IPS-15b (cell line): Measurements from ENCODE around the gene WNT6.

Experiments used
- H3K27me3 ChIP-seq: one replicate; pipeline ENCODE4 v1.6.1; 2013; ENCODE audit warnings: low read length; ENCODE audit not compliant: control insufficient read depth, insufficient read depth
- H3K36me3 ChIP-seq: one replicate; pipeline ENCODE4 v1.6.1; 2013; ENCODE audit warnings: low read length; ENCODE audit not compliant: control insufficient read depth, insufficient read depth
- H3K4me1 ChIP-seq: one replicate; pipeline ENCODE4 v1.6.1; 2013; ENCODE audit warnings: mild to moderate bottlenecking, low read length; ENCODE audit not compliant: control insufficient read depth, insufficient read depth
- H3K4me3 ChIP-seq: one replicate; pipeline ENCODE4 v1.5.1; 2013; ENCODE audit warnings: low read depth, low read length
- H3K9ac ChIP-seq: one replicate; pipeline ENCODE4 v1.6.1; 2013; ENCODE audit warnings: low read depth, mild to moderate bottlenecking, low read length
- H3K9me3 ChIP-seq: one replicate; pipeline ENCODE4 v1.6.1; 2013; ENCODE audit warnings: mild to moderate bottlenecking, low read length; ENCODE audit not compliant: control insufficient read depth, insufficient read depth

The WNT6 gene

GRCh38 chr2:218875692-218876246 lies 16.2 kb downstream of the WNT6 start:
- Histone ChIP-seq H3K4me1 (peaks cover 21% of the 10 kb centered on the region), H3K36me3 (no peaks in the 10 kb centered on the region), H3K9ac (no peak overlapping the region), H3K9me3 (no peaks in the 10 kb centered on the region), H3K4me3 (no peak overlapping the region), H3K27me3 (peaks cover 95% of the 10 kb centered on the region)

DNA sequence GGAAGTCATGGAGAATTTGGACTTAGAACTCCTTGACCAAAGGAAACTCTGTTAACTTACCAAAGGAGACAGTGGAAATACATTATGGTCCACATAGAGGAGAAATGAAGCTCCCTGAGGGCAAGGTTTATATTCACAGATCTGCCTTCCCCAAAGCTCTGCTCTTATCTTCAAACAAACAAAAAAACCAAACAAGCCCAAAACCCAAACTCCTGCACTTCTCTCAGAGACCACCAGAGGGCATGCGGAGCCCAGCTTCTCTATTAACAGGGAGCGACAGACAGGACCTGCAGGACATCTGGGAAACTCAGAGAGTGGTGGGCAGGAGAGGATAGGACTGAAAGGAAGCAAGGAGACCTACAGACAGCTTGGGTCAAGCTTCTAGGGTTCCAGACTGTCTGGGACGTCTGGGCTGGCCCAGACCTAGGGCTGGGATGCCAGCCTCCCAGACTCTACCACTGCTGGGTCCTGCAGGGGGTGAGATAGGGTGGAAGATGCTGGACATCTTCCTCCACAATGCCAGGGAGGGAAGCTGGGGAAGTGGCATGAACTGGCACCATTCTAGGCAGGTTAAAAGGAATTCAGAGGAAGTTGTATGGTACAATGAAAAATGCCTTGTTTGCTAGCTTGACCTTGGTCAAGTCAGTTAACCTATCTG lies 17.1 kb downstream of the WNT6 start:
- H3K27me3 ChIP-seq: peaks cover 95% of the 10 kb centered on the region
- no peak overlapping the region for H3K9ac ChIP-seq
- H3K4me3 ChIP-seq: no peak overlapping the region
- H3K36me3 ChIP-seq: no peaks in the 10 kb centered on the region
- peaks cover 21% of the 10 kb centered on the region for H3K4me1 ChIP-seq
- H3K9me3 ChIP-seq: no peaks in the 10 kb centered on the region

- H3K9me3 ChIP-seq: no peaks in the 10 kb centered on the region
- H3K4me1 ChIP-seq: peaks cover 16% of the 10 kb centered on the region
- no peaks in the 10 kb centered on the region for H3K36me3 ChIP-seq
- peaks cover 95% of the 10 kb centered on the region for H3K27me3 ChIP-seq
- H3K4me3 ChIP-seq: no peak overlapping the region
- no peak overlapping the region for H3K9ac ChIP-seq
Measured at GRCh38 chr2:218877331-218877730, 17.7 kb downstream of the WNT6 start.

DNA sequence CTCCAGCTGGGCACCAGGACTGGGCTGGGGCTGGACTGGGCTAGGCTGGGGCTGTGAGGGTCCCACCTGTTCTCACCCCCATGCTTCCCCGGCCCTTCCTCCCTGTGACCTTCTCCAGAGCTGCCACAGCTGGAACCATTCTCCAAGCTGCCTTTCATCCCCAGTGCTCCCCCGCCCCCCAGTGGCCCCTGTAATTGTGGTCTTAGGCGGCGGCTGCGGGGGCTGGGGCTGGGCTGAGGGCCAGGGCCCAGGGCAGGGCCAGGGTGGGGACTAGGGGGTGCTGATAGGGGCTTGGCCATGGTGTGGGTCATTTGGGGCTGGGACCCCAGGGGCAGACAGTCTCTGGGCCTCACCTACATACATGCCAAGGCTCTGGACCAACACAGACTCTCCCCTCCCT lies 18.3 kb downstream of the WNT6 start:
- Histone ChIP-seq H3K27me3 (peaks cover 95% of the 10 kb centered on the region), H3K4me3 (no peak overlapping the region), H3K9ac (no peak overlapping the region), H3K4me1 (peaks cover 13% of the 10 kb centered on the region), H3K36me3 (no peaks in the 10 kb centered on the region), H3K9me3 (no peaks in the 10 kb centered on the region)

GRCh38 chr2:218878486-218878885 lies 18.9 kb downstream of the WNT6 start:
- Histone ChIP-seq H3K27me3 (peaks cover 94% of the 10 kb centered on the region), H3K9ac (no peak overlapping the region), H3K4me1 (peaks cover 11% of the 10 kb centered on the region), H3K4me3 (peak overlapping the region; percentile 18), H3K9me3 (no peaks in the 10 kb centered on the region), H3K36me3 (no peaks in the 10 kb centered on the region)

- H3K4me3 ChIP-seq: peak overlapping the region; percentile 43
- H3K9me3 ChIP-seq: no peaks in the 10 kb centered on the region
- H3K4me1 ChIP-seq: peaks cover 11% of the 10 kb centered on the region
- no peaks in the 10 kb centered on the region for H3K36me3 ChIP-seq
- H3K9ac ChIP-seq: no peak overlapping the region
- peaks cover 92% of the 10 kb centered on the region for H3K27me3 ChIP-seq
Measured at GRCh38 chr2:218878926-218879761, 19.5 kb downstream of the WNT6 start.

DNA sequence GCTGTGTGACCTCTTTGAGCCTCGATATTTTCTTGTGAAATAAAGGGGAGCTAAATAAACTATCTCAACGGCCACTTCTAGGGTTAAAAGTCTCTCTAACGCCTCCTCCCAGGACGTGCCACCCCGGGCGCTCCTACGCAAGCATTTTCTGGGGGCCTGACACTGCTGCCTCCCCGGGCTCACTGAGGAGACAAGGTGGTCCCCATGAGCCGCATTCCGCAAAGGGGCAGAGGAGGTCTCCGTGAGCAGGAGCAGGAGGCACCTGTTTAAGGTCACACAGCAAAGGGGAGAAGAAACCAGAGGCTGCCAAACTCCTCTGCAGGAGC lies 20.1 kb downstream of the WNT6 start:
- peak overlapping the region; percentile 43 for H3K4me3 ChIP-seq

GRCh38 chr2:218880102-218880858 lies 20.7 kb downstream of the WNT6 start, which contains the start of gene WNT10A:
Gene WNT10A, plus strand, starts transcription at chr2:218880852. Its CDS starts 144 bp downstream, at chr2:218880996.
- Histone ChIP-seq H3K9ac (no peak within 1 kb of the TSS), H3K36me3 (no peaks in the 10 kb centered on the region), H3K27me3 (peaks cover 92% of the 10 kb centered on the region), H3K9me3 (no peaks in the 10 kb centered on the region), H3K4me3 (peak within 1 kb of the TSS; percentile 43), H3K4me1 (peaks cover 11% of the 10 kb centered on the region)

More for the DNA sequence above, 20.1 kb downstream of the WNT6 start:
- Histone ChIP-seq H3K9ac (no peak overlapping the region), H3K4me1 (peaks cover 11% of the 10 kb centered on the region), H3K27me3 (peaks cover 92% of the 10 kb centered on the region), H3K9me3 (no peaks in the 10 kb centered on the region), H3K36me3 (no peaks in the 10 kb centered on the region)

- Histone ChIP-seq H3K9me3 (no peaks in the 10 kb centered on the region), H3K27me3 (peaks cover 92% of the 10 kb centered on the region), H3K4me3 (peak overlapping the region; percentile 8), H3K9ac (no peak overlapping the region), H3K4me1 (peaks cover 12% of the 10 kb centered on the region), H3K36me3 (no peaks in the 10 kb centered on the region)
Measured at GRCh38 chr2:218880859-218881594, 21.4 kb downstream of the WNT6 start.

DNA sequence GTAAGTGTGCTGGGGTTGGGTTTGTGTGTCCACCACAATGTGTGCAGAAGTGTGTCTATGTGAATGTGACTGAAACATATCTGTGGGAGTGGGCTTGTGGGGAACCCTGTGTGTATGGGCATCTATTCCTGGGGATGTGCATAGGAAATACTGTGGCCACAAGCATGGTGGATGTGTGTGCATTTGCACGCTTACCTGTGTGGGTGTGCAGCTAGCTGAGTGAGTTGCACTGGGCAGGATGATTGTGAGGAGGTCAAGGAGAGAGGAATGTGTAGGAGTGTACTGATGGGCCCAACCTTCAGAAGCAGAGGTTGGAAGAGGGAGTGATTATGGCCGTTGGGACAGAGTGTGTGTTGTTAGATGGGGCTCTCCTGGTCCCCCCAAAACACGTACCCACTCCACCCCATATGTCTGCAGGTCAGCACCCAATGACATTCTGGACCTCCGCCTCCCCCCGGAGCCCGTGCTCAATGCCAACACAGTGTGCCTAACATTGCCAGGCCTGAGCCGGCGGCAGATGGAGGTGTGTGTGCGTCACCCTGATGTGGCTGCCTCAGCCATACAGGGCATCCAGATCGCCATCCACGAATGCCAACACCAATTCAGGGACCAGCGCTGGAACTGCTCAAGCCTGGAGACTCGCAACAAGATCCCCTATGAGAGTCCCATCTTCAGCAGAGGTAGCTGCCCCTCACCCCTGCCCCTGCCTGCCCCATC lies 22.3 kb downstream of the WNT6 start:
- Histone ChIP-seq H3K4me3 (peak overlapping the region; percentile 3), H3K27me3 (peaks cover 91% of the 10 kb centered on the region), H3K9me3 (no peaks in the 10 kb centered on the region), H3K36me3 (no peaks in the 10 kb centered on the region), H3K9ac (no peak overlapping the region), H3K4me1 (peaks cover 13% of the 10 kb centered on the region)
